ENCODE results near the gene GABRA6.
"Not testable (repeated sequence)": the region's sequence is repeated elsewhere in the genome, so short reads cannot be mapped to it uniquely, and the experiment has no call there.

Gene GABRA6

GRCh38 chr5:161685461-161685860 lies at the start of gene GABRA6:
Gene GABRA6 (plus strand): TSS chr5:161685721. CDS start chr5:161685990, 269 bp downstream.
- DNase-seq, result no peak

- no peak for DNase-seq
These were observed 47.9 kb upstream of the GABRA6 start for GRCh38 chr5:161637591-161637990.

- DNase-seq, result no peak
These were observed 44.1 kb upstream of the GABRA6 start for GRCh38 chr5:161641444-161641843.

- no peak for DNase-seq
These were observed 40.3 kb upstream of the GABRA6 start for GRCh38 chr5:161645264-161645663.

- DNase-seq, result not testable (repeated sequence)
These were observed 33.6 kb upstream of the GABRA6 start for GRCh38 chr5:161651926-161652325.

GRCh38 chr5:161660806-161661205 lies 24.7 kb upstream of the GABRA6 start:
- DNase-seq, result no peak

GRCh38 chr5:161663431-161663830 lies 22.1 kb upstream of the GABRA6 start:
- DNase-seq, result no peak

GRCh38 chr5:161676103-161676502 lies 9.4 kb upstream of the GABRA6 start:
- DNase-seq, result no peak

GRCh38 chr5:161686149-161686548 lies 628 bp downstream of the GABRA6 start:
- DNase-seq, result no peak

GRCh38 chr5:161686881-161687280 lies 1.4 kb downstream of the GABRA6 start:
- no peak for DNase-seq

- DNase-seq, result no peak
These were observed 1.8 kb downstream of the GABRA6 start for GRCh38 chr5:161687316-161687715.

- DNase-seq, result no peak
These were observed 6.4 kb downstream of the GABRA6 start for GRCh38 chr5:161691911-161692310.

GRCh38 chr5:161697001-161697400 lies 11.5 kb downstream of the GABRA6 start:
- DNase-seq, result no peak

GRCh38 chr5:161700065-161700464 lies 14.5 kb downstream of the GABRA6 start:
- no peak for DNase-seq

- DNase-seq, result no peak
These were observed 18.0 kb downstream of the GABRA6 start for GRCh38 chr5:161703528-161703927.

- no peak for DNase-seq
These were observed 21.9 kb downstream of the GABRA6 start for GRCh38 chr5:161707382-161707781.

- DNase-seq, result no peak
These were observed 23.7 kb downstream of the GABRA6 start for GRCh38 chr5:161709239-161709638.

GRCh38 chr5:161713042-161713441 lies 27.5 kb downstream of the GABRA6 start:
- DNase-seq, result no peak

- DNase-seq, result no peak
These were observed 33.6 kb downstream of the GABRA6 start for GRCh38 chr5:161719157-161719556.

- DNase-seq, result no peak
These were observed 34.9 kb downstream of the GABRA6 start for GRCh38 chr5:161720460-161720859.

- DNase-seq, result no peak
These were observed 49.2 kb downstream of the GABRA6 start for GRCh38 chr5:161734741-161735140.

GRCh38 chr5:161740433-161740832 lies 54.9 kb downstream of the GABRA6 start:
- DNase-seq, result no peak

- no peak for DNase-seq
These were observed 58.8 kb downstream of the GABRA6 start for GRCh38 chr5:161744276-161744675.

- no peak for DNase-seq
These were observed 59.9 kb downstream of the GABRA6 start for GRCh38 chr5:161745392-161745791.

- no peak for DNase-seq
These were observed 65.7 kb downstream of the GABRA6 start for GRCh38 chr5:161751265-161751664.

Measured in KG1 (cell line).